Coronary artery (tissue), 2 donors: ENCODE results near the gene DNAJC10.
"Not testable (repeated sequence)": the region's sequence is repeated elsewhere in the genome, so short reads cannot be mapped to it uniquely, and the experiment has no call there.

ENCODE experiments used
- DNase-seq: peaks from one replicate; pipeline ENCODE4 v3.0.0-alpha.2; 2017; ENCODE audit warnings: low spot score
- H3K27ac ChIP-seq, 2 donors: fragments of 200-600 bp; sonication (generic); one replicate each; pipeline ENCODE4 v1.5.1; 2016 to 2019
- H3K4me3 ChIP-seq: fragments of 200-600 bp; sonication (generic); 2 replicates; pipeline ENCODE4 v1.5.1; 2016; ENCODE audit warnings: mild to moderate bottlenecking, moderate library complexity
- TF ChIP-seq, protein P1 (sequence below): fragments of 200-600 bp; sonication (generic); IDR thresholded peaks from one replicate; pipeline ENCODE4 v1.5.1; 2019; ENCODE audit warnings: antibody characterized with exemption

The DNAJC10 gene

DNA sequence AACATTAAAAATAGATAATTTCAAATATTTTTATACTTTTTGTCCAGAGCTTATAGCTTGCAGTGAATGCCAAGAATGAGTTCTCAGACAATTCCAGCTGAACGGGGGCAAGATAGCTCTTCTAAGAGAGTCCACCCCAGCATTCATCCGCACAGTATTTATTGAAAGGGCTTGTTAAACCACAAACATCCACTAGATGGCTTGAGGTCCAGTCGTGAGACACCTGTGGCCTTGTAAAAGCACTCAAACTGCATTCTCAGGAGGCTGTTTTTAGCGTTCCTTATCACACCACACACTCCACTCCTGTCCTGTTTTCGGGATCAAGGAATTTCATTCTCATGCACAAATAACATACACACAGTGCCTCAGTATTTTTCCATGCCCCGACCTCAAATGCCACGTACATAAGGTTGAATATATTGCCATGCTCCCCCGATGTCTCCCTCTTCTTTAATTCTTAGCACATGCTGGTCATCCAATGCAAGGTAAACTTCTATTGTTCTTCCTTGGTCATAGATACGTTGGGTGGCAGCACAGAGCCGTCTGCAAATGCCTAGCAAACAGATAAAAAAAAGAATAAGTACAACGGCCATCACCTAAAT lies 47.4 kb downstream of the DNAJC10 start:
- TF ChIP-seq, protein P1, sequence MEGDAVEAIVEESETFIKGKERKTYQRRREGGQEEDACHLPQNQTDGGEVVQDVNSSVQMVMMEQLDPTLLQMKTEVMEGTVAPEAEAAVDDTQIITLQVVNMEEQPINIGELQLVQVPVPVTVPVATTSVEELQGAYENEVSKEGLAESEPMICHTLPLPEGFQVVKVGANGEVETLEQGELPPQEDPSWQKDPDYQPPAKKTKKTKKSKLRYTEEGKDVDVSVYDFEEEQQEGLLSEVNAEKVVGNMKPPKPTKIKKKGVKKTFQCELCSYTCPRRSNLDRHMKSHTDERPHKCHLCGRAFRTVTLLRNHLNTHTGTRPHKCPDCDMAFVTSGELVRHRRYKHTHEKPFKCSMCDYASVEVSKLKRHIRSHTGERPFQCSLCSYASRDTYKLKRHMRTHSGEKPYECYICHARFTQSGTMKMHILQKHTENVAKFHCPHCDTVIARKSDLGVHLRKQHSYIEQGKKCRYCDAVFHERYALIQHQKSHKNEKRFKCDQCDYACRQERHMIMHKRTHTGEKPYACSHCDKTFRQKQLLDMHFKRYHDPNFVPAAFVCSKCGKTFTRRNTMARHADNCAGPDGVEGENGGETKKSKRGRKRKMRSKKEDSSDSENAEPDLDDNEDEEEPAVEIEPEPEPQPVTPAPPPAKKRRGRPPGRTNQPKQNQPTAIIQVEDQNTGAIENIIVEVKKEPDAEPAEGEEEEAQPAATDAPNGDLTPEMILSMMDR: peak; percentile 58
- no peak for DNase-seq
- Histone ChIP-seq H3K4me3 (no peak overlapping the region), H3K27ac (no peak overlapping the region)

DNA sequence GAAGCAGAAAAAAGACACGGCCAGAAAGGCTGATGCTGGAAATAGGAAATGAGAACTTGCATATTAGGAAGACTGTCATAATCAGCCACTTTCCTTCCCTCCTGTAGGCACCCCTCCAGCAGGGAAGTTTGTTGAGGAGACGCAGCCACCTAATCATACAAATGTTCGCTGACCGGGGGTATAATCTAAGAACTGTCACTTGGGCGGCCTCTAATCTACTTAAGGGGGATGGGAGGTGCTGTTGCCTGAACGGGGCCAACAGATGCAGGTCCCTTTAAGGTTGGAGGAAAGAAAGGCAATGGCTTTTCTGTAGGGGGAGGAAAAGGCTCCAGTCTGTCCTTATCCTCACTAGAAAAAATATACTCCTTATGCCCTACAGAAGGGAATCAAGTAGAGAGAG lies 50.6 kb downstream of the DNAJC10 start:
- Histone ChIP-seq H3K27ac (no peak overlapping the region), H3K4me3 (no peak overlapping the region)
- DNase-seq: no peak
- TF ChIP-seq, protein P1: no peak

DNA sequence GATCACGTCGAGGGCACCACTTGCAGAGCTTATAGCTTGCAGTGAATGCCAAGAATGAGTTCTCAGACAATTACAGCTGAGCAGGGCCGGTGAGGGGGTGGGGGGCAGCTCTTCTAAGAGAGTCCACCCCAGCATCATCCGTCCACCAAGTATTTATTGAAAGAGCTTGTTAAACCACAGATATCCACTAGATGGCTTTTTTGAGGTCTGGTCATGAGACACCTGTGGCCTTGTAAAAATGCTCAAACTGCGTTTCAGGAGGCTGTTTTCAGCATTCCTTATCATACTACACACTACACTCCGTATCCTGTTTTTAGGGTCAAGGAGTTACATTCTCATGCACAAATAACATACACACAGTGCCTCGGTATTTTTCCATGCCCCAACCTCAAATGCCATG lies 51.5 kb downstream of the DNAJC10 start:
- TF ChIP-seq, protein P1: no peak
- H3K27ac ChIP-seq: no peak overlapping the region
- H3K4me3 ChIP-seq: no peak overlapping the region
- no peak for DNase-seq

DNA sequence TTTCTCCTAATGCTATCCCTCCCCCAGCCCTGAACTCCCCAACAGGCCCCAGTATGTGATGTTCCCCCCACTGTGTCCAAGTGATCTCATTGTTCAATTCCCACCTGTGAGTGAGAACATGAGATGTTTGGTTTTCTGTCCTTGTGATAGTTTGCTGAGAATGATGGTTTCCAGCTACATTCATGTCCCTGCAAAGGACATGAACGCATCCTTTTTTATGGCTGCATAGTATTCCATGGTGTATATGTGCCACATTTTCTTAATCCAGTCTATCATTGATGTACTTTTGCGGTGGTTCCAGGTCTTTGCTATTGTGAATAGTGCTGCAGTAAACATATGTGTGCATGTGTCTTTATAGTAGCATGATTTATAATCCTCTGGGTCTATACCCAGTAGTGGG lies 52.9 kb downstream of the DNAJC10 start:
- not testable (repeated sequence) for H3K4me3 ChIP-seq, H3K27ac ChIP-seq, DNase-seq

DNA sequence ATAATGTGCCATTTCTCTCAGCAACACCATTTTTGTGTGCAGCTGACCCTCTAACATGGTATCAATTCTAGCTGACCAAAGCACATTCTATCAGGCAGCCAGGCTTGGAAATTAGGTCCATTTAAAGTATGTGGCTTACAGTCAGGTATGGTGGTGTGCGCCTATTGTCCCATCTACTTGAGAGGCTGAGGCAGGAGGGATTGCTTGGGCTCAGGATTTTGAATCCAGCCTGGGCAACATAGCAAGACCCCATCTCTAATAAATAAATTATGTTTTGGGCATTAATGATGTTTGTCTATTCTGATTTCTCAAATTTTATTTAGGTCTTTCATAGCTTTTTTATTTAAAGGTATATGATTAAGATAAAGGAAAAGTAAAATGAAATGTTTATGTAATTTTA lies 63.3 kb downstream of the DNAJC10 start:
- no peak overlapping the region for H3K4me3 ChIP-seq
- TF ChIP-seq, protein P1: no peak
- DNase-seq: no peak

DNA sequence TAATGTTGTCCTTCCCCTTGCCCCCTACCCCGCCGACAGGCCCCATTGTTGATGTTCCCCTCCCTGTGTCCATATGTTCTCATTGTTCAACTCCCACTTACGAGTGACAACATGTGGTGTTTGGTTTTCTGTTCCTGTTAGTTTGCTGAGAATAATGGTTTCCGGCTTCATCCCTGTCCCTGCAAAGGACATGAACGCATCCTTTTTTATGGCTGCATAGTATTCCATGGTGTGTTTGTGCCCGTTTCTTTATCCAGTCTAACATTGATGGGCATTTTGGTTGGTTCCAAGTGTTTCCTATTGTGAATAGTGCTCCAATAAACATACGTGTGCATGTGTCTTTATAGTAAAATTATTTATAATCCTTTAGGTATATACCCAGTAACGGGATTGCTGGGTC lies 65.0 kb downstream of the DNAJC10 start:
- not testable (repeated sequence) for H3K4me3 ChIP-seq, H3K27ac ChIP-seq, DNase-seq

More for the DNA sequence above, 63.3 kb downstream of the DNAJC10 start:
- no peak overlapping the region for H3K27ac ChIP-seq

DNA sequence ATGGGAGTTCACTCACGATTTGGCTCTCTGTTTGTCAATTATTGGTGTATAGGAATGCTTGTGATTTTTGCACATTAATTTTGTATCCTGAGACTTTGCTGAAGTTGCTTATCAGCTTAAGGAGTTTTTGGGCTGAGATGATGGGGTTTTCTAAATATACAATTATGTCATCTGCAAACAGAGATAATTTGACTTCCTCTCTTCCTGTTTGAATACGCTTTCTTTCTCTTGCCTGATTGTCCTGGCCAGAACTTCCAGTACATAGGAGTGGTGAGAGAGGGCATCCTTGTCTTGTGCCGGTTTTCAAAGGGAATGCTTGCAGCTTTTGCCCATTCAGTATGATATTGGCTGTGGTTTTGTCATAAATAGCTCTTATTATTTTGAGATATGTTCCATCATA lies 66.6 kb downstream of the DNAJC10 start:
- H3K27ac ChIP-seq, H3K4me3 ChIP-seq, DNase-seq: not testable (repeated sequence)

DNA sequence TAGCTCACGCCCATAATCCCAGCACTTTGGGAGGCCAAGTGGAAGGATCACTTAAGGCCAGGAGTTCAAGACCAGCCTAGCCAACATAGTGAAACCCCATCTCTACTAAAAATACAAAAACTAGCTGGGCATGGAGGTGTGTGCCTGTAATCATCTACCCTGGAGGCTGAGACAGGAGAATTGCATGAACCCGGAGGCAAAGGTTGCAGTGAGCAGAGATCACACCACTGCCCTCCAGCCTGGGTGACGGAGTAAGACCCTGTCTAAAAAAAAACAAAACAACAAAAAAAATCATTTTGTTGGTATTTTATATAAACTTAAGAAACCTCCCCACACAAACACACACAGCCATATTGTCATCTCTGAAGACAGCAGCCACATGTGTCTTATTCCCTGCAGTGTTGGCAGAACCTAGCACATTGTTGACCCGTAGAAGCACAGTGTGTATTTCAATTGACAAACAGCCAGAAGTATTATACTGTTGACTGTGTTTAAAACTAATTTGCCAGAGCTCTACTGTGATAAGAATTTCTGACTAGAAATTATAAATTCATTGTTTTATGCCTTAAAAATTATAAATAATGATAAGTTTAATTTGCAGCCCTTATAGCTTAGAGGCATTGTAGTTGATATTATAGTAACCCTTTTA lies 68.1 kb downstream of the DNAJC10 start:
- no peak for DNase-seq
- H3K27ac ChIP-seq: no peak overlapping the region
- TF ChIP-seq, protein P1: no peak

More for the DNA sequence above, 68.1 kb downstream of the DNAJC10 start:
- H3K4me3 ChIP-seq: no peak overlapping the region
